ENCODE data around the gene RNGTT. TPM values are rescaled to one million over a fixed set of nuclear protein-coding genes. Genes with fewer than 3 reads are reported as not detected.
"Not testable (repeated sequence)": the region's sequence is repeated elsewhere in the genome, so short reads cannot be mapped to it uniquely, and the experiment has no call there.

RNGTT gene
- polyA plus RNA-seq, 4 donors = 3.8 to 8.3 (median 4.7) TPM

- not testable (repeated sequence) for H3K4me3 ChIP-seq (ENCODE audit: low read depth in 1 of 3, low read length in 3 of 3); FAIRE-seq
Measured at GRCh38 chr6:88983129-88983528, 19.7 kb upstream of the RNGTT start.

GRCh38 chr6:88982720-88983119, 19.3 kb upstream of the RNGTT start:
- FAIRE-seq (peak; percentile 72), DNase-seq (peak; percentile 68 to 70)
- Histone ChIP-seq H3K36me3 (ENCODE audit: control insufficient read depth in 3 of 3, insufficient read depth in 2 of 3, low read depth in 1 of 3, low read length in 3 of 3) (no peaks in the 10 kb centered on the region), H3K4me3 (ENCODE audit: low read depth in 1 of 3, low read length in 3 of 3) (no peak overlapping the region), H3K9me3 (ENCODE audit: control insufficient read depth in 2 of 2, insufficient read depth in 1 of 2, low read depth in 1 of 2, low read length in 1 of 2) (no peaks in the 10 kb centered on the region), H3K27ac (ENCODE audit: low read depth in 1 of 3, low read length in 2 of 3) (no peak overlapping the region), H3K4me1 (ENCODE audit: control insufficient read depth in 3 of 3, insufficient read depth in 2 of 3, low read depth in 1 of 3, low read length in 2 of 3) (no peaks in the 10 kb centered on the region), H3K27me3 (ENCODE audit: control insufficient read depth in 3 of 3, insufficient read depth in 3 of 3, low read length in 3 of 3) (no peaks in the 10 kb centered on the region)
- WGBS, 3 donors = 0 to 4% (median 1%) methylated on average over 2 of the region's 2 CpGs

More at GRCh38 chr6:88983129-88983528, 19.7 kb upstream of the RNGTT start:
- H3K9me3 ChIP-seq (ENCODE audit: control insufficient read depth in 2 of 2, insufficient read depth in 1 of 2, low read depth in 1 of 2, low read length in 1 of 2); H3K36me3 ChIP-seq (ENCODE audit: control insufficient read depth in 3 of 3, insufficient read depth in 2 of 3, low read depth in 1 of 3, low read length in 3 of 3); H3K27ac ChIP-seq (ENCODE audit: low read depth in 1 of 3, low read length in 2 of 3); DNase-seq; H3K4me1 ChIP-seq (ENCODE audit: control insufficient read depth in 3 of 3, insufficient read depth in 2 of 3, low read depth in 1 of 3, low read length in 2 of 3); H3K27me3 ChIP-seq (ENCODE audit: control insufficient read depth in 3 of 3, insufficient read depth in 3 of 3, low read length in 3 of 3): not testable (repeated sequence)
- WGBS, 3 donors = 84 to 95% (median 87%) methylated on average over 2 of the region's 2 CpGs

- WGBS, 3 donors = 73 to 85% (median 81%) methylated on average over 3 of the region's 3 CpGs
- FAIRE-seq (no peak), DNase-seq (no peak)
- Histone ChIP-seq H3K27me3 (ENCODE audit: control insufficient read depth in 3 of 3, insufficient read depth in 3 of 3, low read length in 3 of 3) (no peaks in the 10 kb centered on the region), H3K9me3 (ENCODE audit: control insufficient read depth in 2 of 2, insufficient read depth in 1 of 2, low read depth in 1 of 2, low read length in 1 of 2) (no peaks in the 10 kb centered on the region), H3K4me3 (ENCODE audit: low read depth in 1 of 3, low read length in 3 of 3) (no peak overlapping the region), H3K36me3 (ENCODE audit: control insufficient read depth in 3 of 3, insufficient read depth in 2 of 3, low read depth in 1 of 3, low read length in 3 of 3) (no peaks in the 10 kb centered on the region), H3K27ac (ENCODE audit: low read depth in 1 of 3, low read length in 2 of 3) (no peak overlapping the region), H3K4me1 (ENCODE audit: control insufficient read depth in 3 of 3, insufficient read depth in 2 of 3, low read depth in 1 of 3, low read length in 2 of 3) (no peaks in the 10 kb centered on the region)
Measured at GRCh38 chr6:88975369-88975768, 12.0 kb upstream of the RNGTT start.

- Histone ChIP-seq H3K9me3 (ENCODE audit: control insufficient read depth in 2 of 2, insufficient read depth in 1 of 2, low read depth in 1 of 2, low read length in 1 of 2) (peaks cover 0 to 13% of the 10 kb centered on the region in 2 donors), H3K27ac (ENCODE audit: low read depth in 1 of 3, low read length in 2 of 3) (no peak overlapping the region), H3K36me3 (ENCODE audit: control insufficient read depth in 3 of 3, insufficient read depth in 2 of 3, low read depth in 1 of 3, low read length in 3 of 3) (no peaks in the 10 kb centered on the region), H3K4me1 (ENCODE audit: control insufficient read depth in 3 of 3, insufficient read depth in 2 of 3, low read depth in 1 of 3, low read length in 2 of 3) (no peaks in the 10 kb centered on the region), H3K27me3 (ENCODE audit: control insufficient read depth in 3 of 3, insufficient read depth in 3 of 3, low read length in 3 of 3) (no peaks in the 10 kb centered on the region), H3K4me3 (ENCODE audit: low read depth in 1 of 3, low read length in 3 of 3) (no peak overlapping the region)
- 50 to 60% (median 56%) methylated on average over 6 of the region's 6 CpGs for WGBS, 3 donors
- DNase-seq (peak in 1 of 2 donors; percentile 20), FAIRE-seq (no peak)
Measured at GRCh38 chr6:88972504-88973423, 9.3 kb upstream of the RNGTT start.

GRCh38 chr6:88970301-88970700, 6.9 kb upstream of the RNGTT start:
- no peaks in the 10 kb centered on the region for H3K4me1 ChIP-seq (ENCODE audit: control insufficient read depth in 3 of 3, insufficient read depth in 2 of 3, low read depth in 1 of 3, low read length in 2 of 3)
- DNase-seq (no peak), FAIRE-seq (no peak)
- H3K27me3 ChIP-seq (ENCODE audit: control insufficient read depth in 3 of 3, insufficient read depth in 3 of 3, low read length in 3 of 3) = no peaks in the 10 kb centered on the region
- H3K27ac ChIP-seq (ENCODE audit: low read depth in 1 of 3, low read length in 2 of 3) = no peak overlapping the region
- H3K4me3 ChIP-seq (ENCODE audit: low read depth in 1 of 3, low read length in 3 of 3) = no peak overlapping the region
- 93 to 100% (median 97%) methylated on average over 2 of the region's 2 CpGs for WGBS, 3 donors
- no peaks in the 10 kb centered on the region for H3K36me3 ChIP-seq (ENCODE audit: control insufficient read depth in 3 of 3, insufficient read depth in 2 of 3, low read depth in 1 of 3, low read length in 3 of 3)
- peaks cover 0 to 29% of the 10 kb centered on the region in 2 donors for H3K9me3 ChIP-seq (ENCODE audit: control insufficient read depth in 2 of 2, insufficient read depth in 1 of 2, low read depth in 1 of 2, low read length in 1 of 2)

- WGBS, 3 donors = 52 to 70% (median 61%) methylated on average over 2 of the region's 2 CpGs
- peaks cover 0 to 36% of the 10 kb centered on the region in 2 donors for H3K9me3 ChIP-seq (ENCODE audit: control insufficient read depth in 2 of 2, insufficient read depth in 1 of 2, low read depth in 1 of 2, low read length in 1 of 2)
- H3K27ac ChIP-seq (ENCODE audit: low read depth in 1 of 3, low read length in 2 of 3); FAIRE-seq; H3K4me3 ChIP-seq (ENCODE audit: low read depth in 1 of 3, low read length in 3 of 3); H3K4me1 ChIP-seq (ENCODE audit: control insufficient read depth in 3 of 3, insufficient read depth in 2 of 3, low read depth in 1 of 3, low read length in 2 of 3); H3K27me3 ChIP-seq (ENCODE audit: control insufficient read depth in 3 of 3, insufficient read depth in 3 of 3, low read length in 3 of 3); H3K36me3 ChIP-seq (ENCODE audit: control insufficient read depth in 3 of 3, insufficient read depth in 2 of 3, low read depth in 1 of 3, low read length in 3 of 3): not testable (repeated sequence)
- DNase-seq = peak in 1 of 2 donors; percentile 15
Measured at GRCh38 chr6:88969255-88969654, 5.8 kb upstream of the RNGTT start.

GRCh38 chr6:88967891-88968290, 4.5 kb upstream of the RNGTT start:
- Histone ChIP-seq H3K9me3 (ENCODE audit: control insufficient read depth in 2 of 2, insufficient read depth in 1 of 2, low read depth in 1 of 2, low read length in 1 of 2) (peaks cover 0 to 36% of the 10 kb centered on the region in 2 donors), H3K4me1 (ENCODE audit: control insufficient read depth in 3 of 3, insufficient read depth in 2 of 3, low read depth in 1 of 3, low read length in 2 of 3) (peaks cover 0 to 5% (median 0%) of the 10 kb centered on the region in 3 donors), H3K4me3 (ENCODE audit: low read depth in 1 of 3, low read length in 3 of 3) (no peak overlapping the region), H3K27me3 (ENCODE audit: control insufficient read depth in 3 of 3, insufficient read depth in 3 of 3, low read length in 3 of 3) (no peaks in the 10 kb centered on the region), H3K27ac (ENCODE audit: low read depth in 1 of 3, low read length in 2 of 3) (no peak overlapping the region), H3K36me3 (ENCODE audit: control insufficient read depth in 3 of 3, insufficient read depth in 2 of 3, low read depth in 1 of 3, low read length in 3 of 3) (no peaks in the 10 kb centered on the region)
- DNase-seq = no peak
- FAIRE-seq = no peak

GRCh38 chr6:88965691-88966090, 2.3 kb upstream of the RNGTT start:
- no peak overlapping the region for H3K4me3 ChIP-seq (ENCODE audit: low read depth in 1 of 3, low read length in 3 of 3)
- peaks cover 0 to 8% (median 5%) of the 10 kb centered on the region in 3 donors for H3K4me1 ChIP-seq (ENCODE audit: control insufficient read depth in 3 of 3, insufficient read depth in 2 of 3, low read depth in 1 of 3, low read length in 2 of 3)
- DNase-seq (no peak), FAIRE-seq (no peak)
- peaks cover 0 to 36% of the 10 kb centered on the region in 2 donors for H3K9me3 ChIP-seq (ENCODE audit: control insufficient read depth in 2 of 2, insufficient read depth in 1 of 2, low read depth in 1 of 2, low read length in 1 of 2)
- WGBS, 3 donors = 91 to 95% (median 92%) methylated on average over 2 of the region's 2 CpGs
- H3K36me3 ChIP-seq (ENCODE audit: control insufficient read depth in 3 of 3, insufficient read depth in 2 of 3, low read depth in 1 of 3, low read length in 3 of 3) = no peaks in the 10 kb centered on the region
- no peak overlapping the region for H3K27ac ChIP-seq (ENCODE audit: low read depth in 1 of 3, low read length in 2 of 3)
- no peaks in the 10 kb centered on the region for H3K27me3 ChIP-seq (ENCODE audit: control insufficient read depth in 3 of 3, insufficient read depth in 3 of 3, low read length in 3 of 3)

All from small intestine (tissue), 7 donors.